Neural crest cell (in vitro differentiated cells): ENCODE data around the gene DDB1. TPM values are rescaled to one million over a fixed set of nuclear protein-coding genes. Genes with fewer than 3 reads are reported as not detected.

Experiments
- DNase-seq: peaks from one replicate; pipeline ENCODE4 v3.0.0; 2021; ENCODE audit warnings: low read depth, mixed read lengths, low spot score
- H3K27ac Mint-ChIP-seq: one replicate; pipeline ENCODE4 v1.8.0; 2021; ENCODE audit warnings: mild to moderate bottlenecking, mixed read lengths; ENCODE audit not compliant: unreplicated experiment
- H3K27me3 Mint-ChIP-seq: 2 replicates; pipeline ENCODE4 v1.8.0; 2021; ENCODE audit warnings: low read depth, mild to moderate bottlenecking, mixed read lengths
- H3K36me3 Mint-ChIP-seq: 2 replicates; pipeline ENCODE4 v1.8.0; 2021; ENCODE audit warnings: low read depth, mild to moderate bottlenecking, mixed read lengths
- H3K4me1 Mint-ChIP-seq: 2 replicates; pipeline ENCODE4 v1.8.0; 2021; ENCODE audit warnings: mixed read lengths
- H3K4me3 Mint-ChIP-seq: one replicate; pipeline ENCODE4 v1.8.0; 2021; ENCODE audit warnings: mild to moderate bottlenecking, mixed read lengths
- H3K9me3 Mint-ChIP-seq: 2 replicates; pipeline ENCODE4 v1.8.0; 2021; ENCODE audit warnings: mixed read lengths
- total RNA-seq: library from RNA; stranded (reverse); gene quantifications from 2 replicates; pipeline ENCODE4 v1.2.1, GENCODE V29; 2021
- TF ChIP-seq, protein P1 (sequence below): fragments of 200-600 bp; sonication (generic); conservative IDR thresholded peaks from 2 replicates; pipeline ENCODE4 v1.5.0; 2021; ENCODE audit warnings: antibody characterized with exemption, mild to moderate bottlenecking

The DDB1 gene
- total RNA-seq, 1 donor from 2014 or later: 315 TPM

DNA sequence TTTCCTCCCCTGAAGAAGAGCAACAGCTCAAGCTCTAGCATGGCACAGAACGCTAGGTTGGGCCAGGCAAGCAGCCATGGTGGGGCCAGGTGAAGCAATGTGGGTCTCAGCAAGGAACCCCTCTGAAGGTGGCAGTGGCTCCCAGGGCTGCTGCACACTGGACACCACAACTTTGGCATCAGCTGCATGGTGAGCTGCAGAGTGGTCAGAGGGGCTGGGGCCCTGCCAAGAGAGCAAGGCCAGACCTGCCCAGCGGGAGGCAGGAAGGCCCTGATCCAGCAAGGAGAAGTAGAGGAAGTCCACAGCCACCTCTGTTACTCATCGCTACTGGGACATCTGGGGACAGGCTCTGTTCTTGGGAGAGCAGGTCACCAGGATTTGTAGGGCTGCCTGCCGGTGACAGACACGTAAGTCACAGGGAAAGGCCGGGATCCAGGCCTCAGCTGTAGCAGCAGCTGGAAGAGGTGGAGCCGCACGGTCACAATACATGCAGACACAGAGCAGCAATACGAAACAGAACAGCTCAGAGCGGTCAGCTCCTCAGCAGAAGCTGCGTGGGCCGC lies 16.4 kb upstream of the DDB1 start:
- TF ChIP-seq, protein P1, sequence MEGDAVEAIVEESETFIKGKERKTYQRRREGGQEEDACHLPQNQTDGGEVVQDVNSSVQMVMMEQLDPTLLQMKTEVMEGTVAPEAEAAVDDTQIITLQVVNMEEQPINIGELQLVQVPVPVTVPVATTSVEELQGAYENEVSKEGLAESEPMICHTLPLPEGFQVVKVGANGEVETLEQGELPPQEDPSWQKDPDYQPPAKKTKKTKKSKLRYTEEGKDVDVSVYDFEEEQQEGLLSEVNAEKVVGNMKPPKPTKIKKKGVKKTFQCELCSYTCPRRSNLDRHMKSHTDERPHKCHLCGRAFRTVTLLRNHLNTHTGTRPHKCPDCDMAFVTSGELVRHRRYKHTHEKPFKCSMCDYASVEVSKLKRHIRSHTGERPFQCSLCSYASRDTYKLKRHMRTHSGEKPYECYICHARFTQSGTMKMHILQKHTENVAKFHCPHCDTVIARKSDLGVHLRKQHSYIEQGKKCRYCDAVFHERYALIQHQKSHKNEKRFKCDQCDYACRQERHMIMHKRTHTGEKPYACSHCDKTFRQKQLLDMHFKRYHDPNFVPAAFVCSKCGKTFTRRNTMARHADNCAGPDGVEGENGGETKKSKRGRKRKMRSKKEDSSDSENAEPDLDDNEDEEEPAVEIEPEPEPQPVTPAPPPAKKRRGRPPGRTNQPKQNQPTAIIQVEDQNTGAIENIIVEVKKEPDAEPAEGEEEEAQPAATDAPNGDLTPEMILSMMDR: no peak
- H3K4me1 Mint-ChIP-seq: no peaks in the 10 kb centered on the region

DNA sequence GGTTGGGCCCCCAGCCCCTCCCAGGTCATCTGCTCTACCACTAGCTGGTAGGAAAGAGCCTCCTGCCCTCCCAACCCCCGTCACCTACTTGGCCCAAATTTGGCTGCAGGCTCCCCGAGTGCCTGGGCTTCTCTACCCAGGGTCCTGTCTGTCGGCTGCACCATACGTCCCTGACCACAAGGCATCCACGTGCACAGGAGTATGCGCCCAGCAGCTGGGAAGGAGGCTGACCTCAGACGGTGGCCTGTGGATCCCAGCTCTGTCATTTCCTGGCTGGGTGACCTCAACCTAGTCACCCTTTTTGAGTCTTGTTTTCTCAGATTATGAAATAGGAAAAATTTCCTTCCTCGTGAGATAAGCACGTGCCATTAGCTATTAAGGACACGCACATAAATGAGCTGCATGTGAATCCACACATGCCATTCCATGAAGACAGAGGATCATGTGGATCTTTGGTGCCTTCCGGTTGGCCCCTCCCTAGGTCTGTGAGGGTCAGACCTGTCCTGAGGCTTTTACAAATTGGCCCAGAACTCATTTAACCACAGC lies 15.1 kb upstream of the DDB1 start:
- no peak overlapping the region for H3K4me3 Mint-ChIP-seq
- DNase-seq: no peak
- H3K36me3 Mint-ChIP-seq: peaks cover 3% of the 10 kb centered on the region
- H3K4me1 Mint-ChIP-seq: no peaks in the 10 kb centered on the region
- TF ChIP-seq, protein P1: no peak
- H3K27ac Mint-ChIP-seq: no peak overlapping the region
- H3K27me3 Mint-ChIP-seq: no peaks in the 10 kb centered on the region
- no peaks in the 10 kb centered on the region for H3K9me3 Mint-ChIP-seq

More for the DNA sequence above, 16.4 kb upstream of the DDB1 start:
- Mint-ChIP-seq H3K9me3 (no peaks in the 10 kb centered on the region), H3K4me3 (no peak overlapping the region), H3K27ac (peak overlapping the region; percentile 57), H3K36me3 (peaks cover 3% of the 10 kb centered on the region), H3K27me3 (no peaks in the 10 kb centered on the region)
- DNase-seq: no peak

DNA sequence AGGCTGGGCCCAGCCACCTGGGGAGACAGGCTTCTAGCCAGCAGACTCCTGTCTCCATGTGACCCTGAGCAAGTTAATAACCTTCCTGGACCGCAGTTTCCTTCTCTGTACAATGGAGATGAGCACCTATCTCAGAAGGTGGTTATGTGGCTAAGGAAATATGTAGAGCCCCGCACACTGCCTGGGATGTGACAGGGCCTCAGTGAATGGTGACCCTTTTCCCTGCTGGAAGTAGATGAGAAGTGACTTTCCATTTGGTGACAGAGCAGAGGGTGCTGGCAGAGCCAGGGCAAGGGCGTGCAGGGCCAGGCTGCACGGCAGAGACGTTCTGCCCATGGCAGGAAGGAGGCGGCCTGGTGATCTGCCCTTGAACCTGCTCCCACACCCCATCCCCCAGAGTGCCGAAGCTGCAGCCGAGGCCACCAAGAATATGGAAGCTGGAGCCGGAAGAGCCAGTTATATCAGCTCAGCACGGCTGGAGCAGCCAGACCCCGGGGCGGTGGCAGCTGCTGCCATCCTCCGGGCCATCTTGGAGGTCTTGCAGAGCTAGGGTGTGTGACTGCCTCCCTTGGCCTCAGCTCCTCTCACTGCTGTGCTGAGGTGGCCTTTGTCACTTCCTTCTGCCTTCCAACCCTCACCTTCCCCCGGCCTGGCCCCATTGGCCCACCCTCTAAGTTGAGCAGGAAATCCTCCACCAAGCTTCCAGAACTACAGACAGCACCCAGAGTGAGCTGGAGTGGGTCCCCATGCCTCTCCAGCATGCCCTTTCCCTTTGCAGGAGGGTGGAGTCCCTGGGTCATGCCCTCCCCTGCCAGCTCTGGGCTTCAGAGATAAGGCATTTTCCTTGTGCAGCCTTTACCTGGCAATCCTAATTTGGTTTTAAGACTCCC lies 13.3 kb upstream of the DDB1 start:
- H3K36me3 Mint-ChIP-seq: peaks cover 3% of the 10 kb centered on the region
- no peaks in the 10 kb centered on the region for H3K27me3 Mint-ChIP-seq
- H3K4me1 Mint-ChIP-seq: no peaks in the 10 kb centered on the region
- DNase-seq: no peak
- H3K27ac Mint-ChIP-seq: peak overlapping the region; percentile 6
- no peak overlapping the region for H3K4me3 Mint-ChIP-seq
- TF ChIP-seq, protein P1: no peak
- no peaks in the 10 kb centered on the region for H3K9me3 Mint-ChIP-seq

DNA sequence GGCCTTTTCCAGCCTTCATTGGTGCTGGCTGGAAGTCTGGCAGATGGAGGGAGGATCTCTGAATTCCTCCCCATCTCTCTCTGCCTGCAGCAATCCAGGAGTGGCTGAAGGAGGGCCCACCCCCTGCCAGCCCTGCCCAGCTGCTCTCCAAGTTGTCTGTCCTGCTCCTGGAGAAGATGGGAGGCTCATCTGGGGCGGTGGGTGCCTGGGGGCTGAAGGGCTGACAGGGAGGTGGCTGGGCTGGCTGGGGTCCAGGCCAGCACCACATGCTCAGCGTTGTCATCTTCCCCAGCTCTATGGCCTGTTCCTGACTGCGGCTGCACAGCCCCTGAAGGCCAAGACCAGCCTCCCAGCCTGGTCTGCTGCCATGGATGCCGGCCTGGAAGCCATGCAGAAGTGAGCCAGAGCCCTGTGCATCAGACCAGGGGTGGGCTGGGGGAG lies 12.3 kb upstream of the DDB1 start:
- Mint-ChIP-seq H3K4me1 (no peaks in the 10 kb centered on the region), H3K27me3 (no peaks in the 10 kb centered on the region), H3K36me3 (peaks cover 3% of the 10 kb centered on the region), H3K27ac (no peak overlapping the region), H3K4me3 (no peak overlapping the region), H3K9me3 (no peaks in the 10 kb centered on the region)
- TF ChIP-seq, protein P1: no peak
- DNase-seq: no peak

DNA sequence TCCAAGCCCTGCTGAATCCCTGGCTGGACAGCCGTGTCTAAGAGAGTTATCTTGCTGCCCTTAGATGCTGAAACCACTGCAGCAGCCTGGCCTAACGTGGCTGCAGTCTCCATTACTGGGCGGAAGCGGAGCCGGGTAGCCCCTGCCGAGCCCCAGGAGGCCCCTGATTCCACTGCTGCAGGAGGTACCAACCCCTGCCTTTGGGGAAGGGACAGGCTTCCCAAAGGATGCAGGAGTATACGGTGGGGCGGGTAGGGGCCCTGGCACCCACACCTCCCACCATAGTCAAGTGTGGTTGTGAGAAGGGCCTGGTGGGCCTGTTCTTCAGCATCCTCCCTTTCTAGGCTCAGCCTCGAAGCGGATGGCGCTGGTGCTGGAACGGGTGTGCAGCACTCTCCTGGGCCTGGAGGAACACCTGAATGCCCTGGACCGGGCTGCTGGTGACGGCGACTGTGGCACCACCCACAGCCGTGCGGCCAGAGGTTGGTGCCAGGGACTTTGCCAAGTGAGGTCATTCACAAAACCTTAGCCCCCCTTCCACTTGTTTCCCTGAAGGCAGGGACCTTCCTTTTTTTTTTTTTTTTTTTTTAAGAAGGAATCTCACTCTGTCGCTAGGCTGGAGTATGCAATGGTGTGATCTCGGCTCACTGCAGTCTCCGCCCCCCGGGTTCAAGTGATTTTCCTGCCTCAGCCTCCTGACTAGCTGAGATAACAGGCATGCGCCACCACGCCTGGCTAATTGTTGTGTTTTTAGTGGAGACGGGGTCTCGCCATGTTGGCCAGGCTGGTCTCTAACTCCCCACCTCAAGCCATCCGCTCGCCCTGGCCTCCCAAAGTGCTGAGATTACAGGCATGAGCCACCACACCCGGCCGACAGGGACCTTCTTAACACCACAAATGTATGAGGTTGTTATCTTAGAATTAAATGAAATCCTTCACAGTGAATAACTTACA lies 11.2 kb upstream of the DDB1 start:
- Mint-ChIP-seq H3K27ac (peak overlapping the region; percentile 93), H3K27me3 (no peaks in the 10 kb centered on the region), H3K36me3 (no peaks in the 10 kb centered on the region), H3K4me1 (no peaks in the 10 kb centered on the region), H3K4me3 (no peak overlapping the region), H3K9me3 (no peaks in the 10 kb centered on the region)
- no peak for DNase-seq
- TF ChIP-seq, protein P1: no peak
